H1 (cell line): ENCODE data around the gene KCNJ4. TPM values are rescaled to one million over a fixed set of nuclear protein-coding genes. Genes with fewer than 3 reads are reported as not detected.
A peak's percentile ranks its signal among the peaks of the same experiment; 100 is the strongest.

Experiments used
- CTCF ChIA-PET: fragments of 300-600 bp; sonication (Branson Sonifier 250); formaldehyde crosslinking; loops from one replicate; lab custom pipeline; 2021; ENCODE audit not compliant: partially characterized antibody; lab: Charles Lee
- POLR2A ChIA-PET: fragments of 300-600 bp; sonication (Branson Sonifier 250); formaldehyde crosslinking; loops from one replicate; lab custom pipeline; 2021; ENCODE audit warnings: inconsistent platforms; ENCODE audit not compliant: partially characterized antibody; lab: Charles Lee
- DNase-seq, 2 experiments: peaks; one replicate each; pipeline versions ENCODE4 v3.0.0 to v3.0.0-alpha.2; 2010 to 2022; ENCODE audit warnings: low spot score in 2 of 2, low read depth in 1 of 2, mixed read lengths in 1 of 2
- FAIRE-seq: peaks from 2 replicates; lab custom pipeline; 2011; peaks lifted over from hg19 to GRCh38; lab: Jason Lieb, UNC
- H2AFZ ChIP-seq: 2 replicates; pipeline ENCODE4 v1.8.1; 2012; ENCODE audit warnings: low read length, inconsistent platforms
- H2AK5ac ChIP-seq: 2 replicates; pipeline ENCODE4 v1.6.1; 2013; ENCODE audit warnings: low read depth, low read length
- H2BK120ac ChIP-seq: replicated peaks from 2 replicates; pipeline ENCODE3; 2013; ENCODE audit warnings: low read depth, low read length, inconsistent platforms
- H2BK12ac ChIP-seq: 2 replicates; pipeline ENCODE4 v1.6.1; 2013; ENCODE audit warnings: low read depth, low read length
- H2BK15ac ChIP-seq: 2 replicates; pipeline ENCODE4 v1.6.1; 2013; ENCODE audit warnings: low read length
- H2BK20ac ChIP-seq: 2 replicates; pipeline ENCODE4 v1.6.1; 2013; ENCODE audit warnings: low read length
- H2BK5ac ChIP-seq: 2 replicates; pipeline ENCODE4 v1.6.1; 2013; ENCODE audit warnings: low read depth, low read length
- H3K14ac ChIP-seq: 2 replicates; pipeline ENCODE4 v1.6.1; 2013; ENCODE audit warnings: inconsistent platforms; ENCODE audit not compliant: insufficient read length
- H3K18ac ChIP-seq: 2 replicates; pipeline ENCODE4 v1.6.1; 2013; ENCODE audit warnings: low read length; ENCODE audit errors: extremely low read depth
- H3K23ac ChIP-seq: 2 replicates; pipeline ENCODE4 v1.6.1; 2013; ENCODE audit warnings: inconsistent platforms; ENCODE audit not compliant: insufficient read length
- H3K23me2 ChIP-seq: 2 replicates; pipeline ENCODE4 v1.6.1; 2013; ENCODE audit warnings: low read depth, low read length
- H3K27ac ChIP-seq: 2 replicates; pipeline ENCODE4 v1.6.1; 2011; ENCODE audit warnings: low read depth, low read length, inconsistent platforms
- H3K27me3 ChIP-seq, 4 experiments: replicated peaks in 1 of 4; 1 replicate in 1 of 4; 2 replicates in 3 of 4; pipeline versions ENCODE4 v1.6.1 to v1.8.1; 2011 to 2013; ENCODE audit warnings: low read length in 3 of 4, mild to moderate bottlenecking in 3 of 4, inconsistent platforms in 2 of 4, mixed read lengths in 2 of 4, moderate library complexity in 1 of 4; ENCODE audit not compliant: control insufficient read depth in 3 of 4, insufficient read depth in 3 of 4; ENCODE audit errors: extremely low read depth in 1 of 4
- H3K36me3 ChIP-seq, 4 experiments: 2 replicates each; pipeline versions ENCODE4 v1.6.1 to v1.8.1; 2011 to 2013; ENCODE audit warnings: mild to moderate bottlenecking in 4 of 4, low read length in 3 of 4, moderate library complexity in 2 of 4, control low read depth in 1 of 4, inconsistent platforms in 1 of 4; ENCODE audit not compliant: insufficient read depth in 4 of 4, control insufficient read depth in 2 of 4
- H3K4ac ChIP-seq: replicated peaks from 2 replicates; pipeline ENCODE3; 2013; ENCODE audit warnings: low read length, low read depth, mixed read lengths, inconsistent platforms; ENCODE audit not compliant: insufficient read length
- H3K4me1 ChIP-seq, 4 experiments: replicated peaks in 1 of 4; 1 replicate in 1 of 4; 2 replicates in 3 of 4; pipeline versions ENCODE4 v1.6.1 to v1.8.1; 2011 to 2013; ENCODE audit warnings: low read length in 3 of 4, inconsistent platforms in 2 of 4, mixed read lengths in 1 of 4; ENCODE audit not compliant: insufficient read depth in 4 of 4, control insufficient read depth in 3 of 4
- H3K4me2 ChIP-seq, 2 experiments: 2 replicates each; pipeline versions ENCODE4 v1.6.1 to v1.8.1; 2011 to 2013; ENCODE audit warnings: low read depth in 2 of 2, low read length in 2 of 2, control low read depth in 1 of 2, inconsistent platforms in 1 of 2, mild to moderate bottlenecking in 1 of 2; ENCODE audit not compliant: insufficient read depth in 1 of 2
- H3K4me3 ChIP-seq, 4 experiments: fragments of 200-600, 300-600 bp in 1 of 4; sonication (generic), shearing (Covaris generic), sonication (Bioruptor Twin) in 1 of 4; 2 replicates each; pipeline versions ENCODE4 v1.5.1 to v1.8.1; 2011 to 2016; ENCODE audit warnings: low read length in 4 of 4, low read depth in 3 of 4, control low read depth in 2 of 4, inconsistent platforms in 2 of 4, mild to moderate bottlenecking in 2 of 4, mixed read lengths in 1 of 4, moderate library complexity in 1 of 4; ENCODE audit not compliant: insufficient read depth in 2 of 4; ENCODE audit errors: extremely low read depth in 1 of 4
- H3K56ac ChIP-seq: replicated peaks from 2 replicates; pipeline ENCODE3; 2013; ENCODE audit warnings: low read depth, mild to moderate bottlenecking, mixed read lengths, low read length, inconsistent platforms; ENCODE audit not compliant: insufficient read length
- H3K79me1 ChIP-seq: 2 replicates; pipeline ENCODE4 v1.6.1; 2013; ENCODE audit warnings: low read depth, low read length, control low read depth
- H3K79me2 ChIP-seq, 2 experiments: 2 replicates each; pipeline versions ENCODE4 v1.6.1 to v1.8.1; 2012 to 2013; ENCODE audit warnings: low read length in 2 of 2, mild to moderate bottlenecking in 2 of 2, inconsistent platforms in 1 of 2; ENCODE audit not compliant: insufficient read depth in 2 of 2, control insufficient read depth in 1 of 2
- H3K9ac ChIP-seq, 4 experiments: replicated peaks in 1 of 4; 1 replicate in 1 of 4; 2 replicates in 3 of 4; pipeline versions ENCODE4 v1.6.1 to v1.8.1; 2011 to 2013; ENCODE audit warnings: low read depth in 3 of 4, low read length in 3 of 4, control low read depth in 2 of 4, mild to moderate bottlenecking in 2 of 4, moderate library complexity in 2 of 4, inconsistent platforms in 1 of 4; ENCODE audit errors: extremely low read depth in 1 of 4
- H3K9me3 ChIP-seq, 2 experiments: 2 replicates each; pipeline versions ENCODE4 v1.6.1 to v1.8.1; 2012 to 2013; ENCODE audit warnings: mild to moderate bottlenecking in 2 of 2, moderate library complexity in 2 of 2, control low read depth in 1 of 2, inconsistent platforms in 1 of 2, low read depth in 1 of 2, low read length in 1 of 2, mixed read lengths in 1 of 2; ENCODE audit not compliant: insufficient read depth in 2 of 2
- H4K20me1 ChIP-seq, 2 experiments: replicated peaks in 1 of 2; 2 replicates each; pipeline versions ENCODE3 to v1.8.1; 2011 to 2013; ENCODE audit warnings: inconsistent platforms in 2 of 2, low read length in 2 of 2, mild to moderate bottlenecking in 1 of 2; ENCODE audit not compliant: insufficient read depth in 2 of 2, control insufficient read depth in 1 of 2
- H4K5ac ChIP-seq: 2 replicates; pipeline ENCODE4 v1.6.1; 2013; ENCODE audit warnings: low read length, low read depth, mixed read lengths, inconsistent platforms; ENCODE audit not compliant: insufficient read length
- H4K8ac ChIP-seq: 2 replicates; pipeline ENCODE4 v1.8.0; 2013; ENCODE audit warnings: mild to moderate bottlenecking, moderate library complexity, low read length, inconsistent platforms; ENCODE audit not compliant: insufficient read depth; ENCODE audit errors: extremely low read depth
- H4K91ac ChIP-seq: replicated peaks from 2 replicates; pipeline ENCODE3; 2013; ENCODE audit warnings: low read length, mixed read lengths, inconsistent platforms; ENCODE audit not compliant: insufficient read length
- JUND ChIP-seq: IDR thresholded peaks from 2 replicates; pipeline ENCODE4 v1.6.1; 2011; ENCODE audit warnings: mild to moderate bottlenecking, improper control_type of control experiment, low read length
- KDM5A ChIP-seq: fragments of 200-600 bp; IDR thresholded peaks from 2 replicates; pipeline ENCODE4 v1.7.1; 2012; ENCODE audit warnings: mild to moderate bottlenecking, low read length, inconsistent platforms, mixed read lengths
- POLR2A ChIP-seq, 2 experiments: IDR thresholded peaks; 1 replicate in 1 of 2; 2 replicates in 1 of 2; pipeline ENCODE4 v1.6.1; 2011; ENCODE audit warnings: low read depth in 2 of 2, low read length in 2 of 2, mild to moderate bottlenecking in 2 of 2; ENCODE audit errors: control extremely low read depth in 1 of 2
- SAP30 ChIP-seq: fragments of 300-600 bp; sonication (generic); IDR thresholded peaks from 2 replicates; pipeline ENCODE4 v1.7.1; 2012; ENCODE audit warnings: low read length, moderate library complexity, mild to moderate bottlenecking, inconsistent platforms; ENCODE audit not compliant: insufficient read depth, insufficient replicate concordance
- SRF ChIP-seq: IDR thresholded peaks from 2 replicates; pipeline ENCODE4 v1.6.1; 2011; ENCODE audit warnings: mild to moderate bottlenecking, low read depth, low read length, moderate library complexity
- TCF12 ChIP-seq: IDR thresholded peaks from 2 replicates; pipeline ENCODE4 v1.6.1; 2011; ENCODE audit warnings: low read depth, mild to moderate bottlenecking, low read length
- WGBS, 2 experiments: shearing (Covaris generic) in 1 of 2; methylation state at CpG; one replicate each; pipeline versions ENCODE4 v1.1.6 to v1.1.7; 2013 to 2015; ENCODE audit warnings: low lambda C conversion rate in 2 of 2, mixed read lengths in 2 of 2, inconsistent platforms in 1 of 2, low coverage in 1 of 2, missing lambda C conversion rate in 1 of 2; ENCODE audit not compliant: insufficient replicate concordance in 2 of 2, insufficient coverage in 1 of 2, insufficient read length in 1 of 2; ENCODE audit errors: extremely low coverage in 1 of 2, missing lambda C conversion rate in 1 of 2; 5-methylcytosine and 5-hydroxymethylcytosine counted together
- polyA plus RNA-seq, 7 experiments: library from polyadenylated mRNA; depleted of rRNA in 3 of 7; stranded (reverse) in 5 of 7; unstranded in 2 of 7; fragments of >200 nt in 5 of 7; fragments of 200-250 nt in 2 of 7; gene quantifications; 1 replicate in 5 of 7; 2 replicates in 1 of 7; 4 replicates in 1 of 7; pipeline versions ENCODE4 v1.2.1 to v1.2.3, GENCODE V29; 2011 to 2013; ENCODE audit warnings: missing spikeins in 2 of 7, mixed read lengths in 2 of 7
- total RNA-seq: library from RNA; stranded (reverse); fragmentation: NEBNext Ultra II Directional; extraction: Animal tissue kit (Norgen Biotek cat#: 25700); gene quantifications from 2 replicates; pipeline ENCODE4 v1.2.1, GENCODE V29; 2021

The KCNJ4 gene
- total and polyA plus RNA-seq, 2 of the 8 experiments (the other 6 are each of a cell fraction or from before 2014, with no cell fraction given), result 1.4 to 2.2 TPM

GRCh38 chr22:38490915-38491314, 35.9 kb upstream of the KCNJ4 start:
- Histone ChIP-seq H2BK15ac (no peak overlapping the region), H3K9me3 (no peaks in the 10 kb centered on the region), H2BK20ac (no peak overlapping the region), H3K4me2 (no peak overlapping the region), H4K20me1 (peaks cover 9 to 11% of the 10 kb centered on the region in 2 experiments), H3K56ac (no peak overlapping the region), H4K8ac (no peak overlapping the region), H3K23me2 (no peaks in the 10 kb centered on the region), H3K79me2 (peaks cover 0 to 11% of the 10 kb centered on the region in 2 experiments; a peak in 2 of 4 replicates), H3K4me1 (peaks cover 0 to 4% (median 4%) of the 10 kb centered on the region in 4 experiments; a peak in 3 of 7 replicates), H2BK12ac (no peak overlapping the region), H2AFZ (no peak overlapping the region), H3K27me3 (no peaks in the 10 kb centered on the region), H2BK120ac (no peak overlapping the region), H3K23ac (no peak overlapping the region), H3K36me3 (peaks cover 65 to 100% (median 92%) of the 10 kb centered on the region in 4 experiments), H3K18ac (no peak overlapping the region), H3K4ac (no peak overlapping the region), H3K14ac (no peak overlapping the region), H4K91ac (no peak overlapping the region), H4K5ac (no peak overlapping the region), H3K27ac (no peak overlapping the region), H2AK5ac (no peak overlapping the region), H2BK5ac (no peak overlapping the region), H3K9ac (no peak overlapping the region), H3K79me1 (no peaks in the 10 kb centered on the region; the same call in 1 of the 2 replicates), H3K4me3 (no peak overlapping the region)
- ChIA-PET CTCF (interaction anchor here (1.4 to 1.6 kb wide), 3 partner anchors 9 to 196 kb away, joined by 3 to 4 read pairs (median 3); no protein-coding TSS in a partner anchor), POLR2A (interaction anchor here (0.8 to 40.8 kb wide), 17 partner anchors 1 to 409 kb away, joined by 3 to 1102 read pairs (median 5); partner anchors contain the start of genes DMC1 and KDELR3)
- TF ChIP-seq POLR2A (IDR thresholded peaks at IDR 0.05; ENCODE audit: control extremely low read depth in 1 of 2, low read depth in 2 of 2, low read length in 2 of 2) (peak; percentile 16 to 27; a peak in 2 of 3 replicates), JUND (no peak), SRF (no peak), TCF12 (no peak), SAP30 (no peak), KDM5A (no peak)
- 100% methylated on average over 1 of the region's 1 CpG; no CpG with 5 or more reads in 1 of the 2 experiments for WGBS, 2 experiments
- no peak for FAIRE-seq
- no peak for DNase-seq
